K562 (cell line): ENCODE measurements around the gene REEP3. TPM values are rescaled to one million over a fixed set of nuclear protein-coding genes. Genes with fewer than 3 reads are reported as not detected.

Experiments
- ATF2 ChIP-seq: sonication (generic); formaldehyde crosslinking; IDR thresholded peaks from 2 replicates; pipeline ENCODE4 v1.8.1; 2022; ENCODE audit warnings: missing genetic modification reagents
- CAMTA2 ChIP-seq: fragments of 250-450 bp; sonication (Bioruptor Pico); conservative IDR thresholded peaks from 2 replicates; pipeline ENCODE4 v1.5.1; 2022
- CEBPG ChIP-seq, 3 experiments: fragments of 200-800 bp in 1 of 3; sonication (Bioruptor generic) in 1 of 3; sonication (generic) in 1 of 3; formaldehyde crosslinking in 1 of 3; IDR thresholded peaks in 2 of 3; conservative IDR thresholded peaks in 1 of 3; 2 replicates each; pipeline versions ENCODE4 v1.6.1 to v1.8.0; 2016 to 2022; ENCODE audit warnings: missing compliant biosample characterization in 2 of 3, missing genetic modification characterization in 2 of 3, mild to moderate bottlenecking in 1 of 3, missing genetic modification reagents in 1 of 3
- CREM ChIP-seq: IDR thresholded peaks from 2 replicates; pipeline ENCODE4 v1.6.1; 2014; ENCODE audit warnings: antibody characterized with exemption, low read depth
- FOXJ2 ChIP-seq: fragments of 200-800 bp; sonication (Bioruptor generic); IDR thresholded peaks from 2 replicates; pipeline ENCODE4 v1.6.1; 2016; ENCODE audit warnings: missing genetic modification characterization, missing compliant biosample characterization
- HIVEP1 ChIP-seq: fragments of 250-450 bp; sonication (Bioruptor Pico); IDR thresholded peaks from 2 replicates; pipeline ENCODE4 v1.4.0; 2020; ENCODE audit warnings: mild to moderate bottlenecking
- KAT7 ChIP-seq: sonication (generic); formaldehyde crosslinking; IDR thresholded peaks from 2 replicates; pipeline ENCODE4 v1.8.0; 2022; ENCODE audit warnings: missing genetic modification reagents, mild to moderate bottlenecking, borderline replicate concordance
- KLF16 ChIP-seq: IDR thresholded peaks from 2 replicates; pipeline ENCODE4 v1.6.1; 2016; ENCODE audit warnings: antibody characterized with exemption
- NR2C1 ChIP-seq, 2 experiments: fragments of 450-650 bp; IDR thresholded peaks; 2 replicates each; pipeline ENCODE4 v1.6.1; 2017; ENCODE audit warnings: mild to moderate bottlenecking in 2 of 2, antibody characterized with exemption in 1 of 2, inconsistent platforms in 1 of 2, missing compliant biosample characterization in 1 of 2, missing genetic modification characterization in 1 of 2
- NR2C2 ChIP-seq, 2 experiments: fragments of 200-800 bp in 1 of 2; sonication (Bioruptor generic) in 1 of 2; sonication (generic) in 1 of 2; formaldehyde crosslinking in 1 of 2; IDR thresholded peaks; 2 replicates each; pipeline versions ENCODE4 v1.6.1 to v1.8.0; 2016 to 2022; ENCODE audit warnings: mild to moderate bottlenecking in 1 of 2, missing compliant biosample characterization in 1 of 2, missing genetic modification characterization in 1 of 2, missing genetic modification reagents in 1 of 2
- POLR2A ChIP-seq: fragments of 450-650 bp; conservative IDR thresholded peaks from 2 replicates; pipeline ENCODE4 v1.6.1; 2016
- RBFOX2 ChIP-seq: fragments of 200-400 bp; formaldehyde crosslinking; IDR thresholded peaks from 2 replicates; pipeline ENCODE4 v1.6.1; 2017; ENCODE audit warnings: low read depth, mild to moderate bottlenecking, low read length, moderate library complexity
- RBM17 ChIP-seq: fragments of 200-400 bp; formaldehyde crosslinking; IDR thresholded peaks from 2 replicates; pipeline ENCODE4 v1.6.1; 2017; ENCODE audit warnings: low read depth, mild to moderate bottlenecking, low read length, borderline replicate concordance
- SPI1 ChIP-seq: IDR thresholded peaks from 2 replicates; pipeline ENCODE4 v1.6.1; 2011; ENCODE audit warnings: low read depth, low read length, control low read depth, borderline replicate concordance
- SRSF3 ChIP-seq: fragments of 200-400 bp; formaldehyde crosslinking; IDR thresholded peaks from 2 replicates; pipeline ENCODE4 v1.6.1; 2016; ENCODE audit warnings: mild to moderate bottlenecking, low read length, moderate library complexity; ENCODE audit not compliant: insufficient read depth
- ZNF785 ChIP-seq: fragments of 250-450 bp; sonication (Bioruptor Pico); IDR thresholded peaks from 2 replicates; pipeline ENCODE4 v1.4.0; 2020; ENCODE audit warnings: mild to moderate bottlenecking
- polyA plus RNA-seq, 8 experiments: library from polyadenylated mRNA; depleted of rRNA in 4 of 8; stranded (reverse) in 5 of 8; unstranded in 3 of 8; fragments of >200 nt; fragmentation: Nextera tagmentation in 2 of 8; fragmentation: Illumina TruSeq in 1 of 8; extraction: Ambion mirVana in 2 of 8; extraction: Trizol in 1 of 8; gene quantifications; 2 replicates each; pipeline versions ENCODE4 v1.2.1 to v1.2.3, GENCODE V29; 2011 to 2014; ENCODE audit warnings: inconsistent platforms in 1 of 8, missing spikeins in 1 of 8
- total RNA-seq, 7 experiments: library from RNA; depleted of rRNA in 6 of 7; stranded (reverse); fragments of >200 nt in 6 of 7; fragmentation: Illumina TruSeq in 2 of 7; extraction: Trizol in 2 of 7; gene quantifications; 2 replicates each; pipeline versions ENCODE4 v1.2.1 to v1.2.3, GENCODE V29; 2011 to 2021; ENCODE audit warnings: low replicate concordance in 1 of 7
- TF ChIP-seq, protein P1 (sequence below): fragments of 450-650 bp; IDR thresholded peaks from 2 replicates; pipeline ENCODE4 v1.6.1; 2016; ENCODE audit warnings: borderline replicate concordance
- TF ChIP-seq, protein P2 (sequence below): fragments of 250-450 bp; sonication (Bioruptor Pico); IDR thresholded peaks from 2 replicates; pipeline ENCODE4 v1.5.0; 2021; ENCODE audit warnings: mild to moderate bottlenecking, moderate library complexity
- TF ChIP-seq, protein P3 (sequence below): sonication (generic); formaldehyde crosslinking; IDR thresholded peaks from 2 replicates; pipeline ENCODE4 v1.8.0; 2022; ENCODE audit warnings: mild to moderate bottlenecking, missing genetic modification reagents, borderline replicate concordance

The REEP3 gene
- total and polyA plus RNA-seq, 9 of the 15 experiments (the other 6 are each of a cell fraction or from before 2014, with no cell fraction given): 3.4 to 13.4 (median 9.2) TPM

DNA sequence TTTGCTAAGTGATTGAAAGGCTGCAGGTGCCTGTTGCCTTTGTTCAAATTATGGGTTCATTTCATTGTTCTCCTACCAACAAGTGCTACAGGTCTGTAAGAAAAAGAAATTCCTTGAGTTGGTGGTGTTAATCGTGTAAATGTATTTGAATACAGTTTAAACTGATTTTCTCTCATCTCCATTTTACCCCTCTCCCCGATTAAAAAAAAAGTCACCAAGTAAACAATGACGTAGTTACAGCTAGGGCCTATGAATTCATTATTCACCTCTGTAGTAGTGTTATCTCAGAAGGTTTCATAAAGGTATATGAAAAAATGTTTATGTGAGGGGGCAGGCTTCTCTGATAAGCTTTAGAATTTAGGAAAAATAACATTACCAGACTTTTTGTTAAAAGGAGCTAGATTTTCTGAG, 1.1 kb downstream of the REEP3 start (continued):
- TF ChIP-seq, protein P1, sequence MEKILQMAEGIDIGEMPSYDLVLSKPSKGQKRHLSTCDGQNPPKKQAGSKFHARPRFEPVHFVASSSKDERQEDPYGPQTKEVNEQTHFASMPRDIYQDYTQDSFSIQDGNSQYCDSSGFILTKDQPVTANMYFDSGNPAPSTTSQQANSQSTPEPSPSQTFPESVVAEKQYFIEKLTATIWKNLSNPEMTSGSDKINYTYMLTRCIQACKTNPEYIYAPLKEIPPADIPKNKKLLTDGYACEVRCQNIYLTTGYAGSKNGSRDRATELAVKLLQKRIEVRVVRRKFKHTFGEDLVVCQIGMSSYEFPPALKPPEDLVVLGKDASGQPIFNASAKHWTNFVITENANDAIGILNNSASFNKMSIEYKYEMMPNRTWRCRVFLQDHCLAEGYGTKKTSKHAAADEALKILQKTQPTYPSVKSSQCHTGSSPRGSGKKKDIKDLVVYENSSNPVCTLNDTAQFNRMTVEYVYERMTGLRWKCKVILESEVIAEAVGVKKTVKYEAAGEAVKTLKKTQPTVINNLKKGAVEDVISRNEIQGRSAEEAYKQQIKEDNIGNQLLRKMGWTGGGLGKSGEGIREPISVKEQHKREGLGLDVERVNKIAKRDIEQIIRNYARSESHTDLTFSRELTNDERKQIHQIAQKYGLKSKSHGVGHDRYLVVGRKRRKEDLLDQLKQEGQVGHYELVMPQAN: no peak
- TF ChIP-seq ZNF785: no peak
- no peak for TF ChIP-seq KLF16
- no peak for TF ChIP-seq RBM17
- no peak for TF ChIP-seq POLR2A
- TF ChIP-seq, protein P2, sequence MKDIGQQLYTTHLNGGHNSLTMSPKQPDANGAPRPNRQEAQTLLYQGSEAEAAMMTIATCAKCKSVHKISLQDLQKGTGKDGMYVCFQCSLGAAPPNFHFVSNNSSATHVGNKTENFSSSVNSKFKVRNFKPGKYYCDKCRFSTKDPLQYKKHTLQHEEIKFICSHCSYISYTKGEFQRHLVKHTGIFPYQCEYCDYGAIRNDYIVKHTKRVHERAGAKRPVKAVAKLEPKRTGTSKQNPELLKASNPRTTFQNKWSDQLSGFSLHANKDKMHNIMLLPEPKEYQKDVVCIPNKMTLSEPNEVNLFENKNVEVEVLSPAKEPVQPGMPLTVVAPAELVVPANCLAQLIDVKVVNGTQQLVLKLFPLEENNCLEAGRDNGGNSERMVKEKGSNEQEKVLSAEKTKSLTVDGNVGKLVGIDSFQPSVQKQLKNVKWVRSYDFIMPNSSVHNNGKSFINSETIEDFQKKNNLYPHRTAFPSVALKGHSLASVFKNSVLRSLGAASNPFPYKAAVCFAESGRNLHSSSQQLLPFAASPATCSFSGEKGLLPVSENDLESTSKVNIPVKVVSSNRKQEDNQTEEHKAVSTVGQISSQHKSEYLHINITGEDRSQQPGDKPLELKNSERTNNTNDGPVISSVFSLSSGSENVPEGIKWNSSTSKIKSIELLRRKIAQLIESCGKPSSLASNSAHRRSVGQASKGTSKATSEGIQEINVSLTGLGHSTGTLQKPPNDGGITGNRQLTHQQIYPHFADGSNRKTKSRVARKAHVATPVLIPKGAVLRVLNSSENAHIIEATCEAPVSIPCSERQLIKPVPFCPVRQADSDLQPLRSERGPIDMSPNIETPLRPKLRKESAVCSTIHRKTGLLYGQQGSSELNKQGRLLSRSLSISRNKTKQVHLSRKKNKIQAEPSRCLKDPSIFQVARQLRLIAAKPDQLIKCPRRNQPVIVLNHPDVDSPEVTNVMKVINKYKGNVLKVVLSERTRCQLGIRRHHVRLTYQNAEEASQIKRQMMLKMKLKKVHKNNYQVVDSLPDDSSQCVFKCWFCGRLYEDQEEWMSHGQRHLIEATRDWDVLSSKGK: no peak
- no peak for TF ChIP-seq CAMTA2 (CRISPR knock-in tag)
- no peak for TF ChIP-seq CREM
- peak; percentile 47; the same call in 1 of the 2 replicates for TF ChIP-seq KAT7 (CRISPR knock-in tag)
- TF ChIP-seq SPI1: no peak
- no peak for TF ChIP-seq FOXJ2 (tag)
- no peak for TF ChIP-seq RBFOX2
- 0 out of 2 replicates have a peak, but pooled peaks have one; percentile 13 for TF ChIP-seq NR2C1 (IDR thresholded peaks at IDR 0.05)
- no peak for TF ChIP-seq NR2C1 (tag; IDR thresholded peaks at IDR 0.05)
- TF ChIP-seq CEBPG (CRISPR knock-in tag; IDR thresholded peaks at IDR 0.05): no peak
- no peak for TF ChIP-seq CEBPG (tag; conservative IDR thresholded peaks at IDR 0.05 in 1 of 2, IDR thresholded peaks at IDR 0.05 in 1 of 2)
- TF ChIP-seq, protein P3, sequence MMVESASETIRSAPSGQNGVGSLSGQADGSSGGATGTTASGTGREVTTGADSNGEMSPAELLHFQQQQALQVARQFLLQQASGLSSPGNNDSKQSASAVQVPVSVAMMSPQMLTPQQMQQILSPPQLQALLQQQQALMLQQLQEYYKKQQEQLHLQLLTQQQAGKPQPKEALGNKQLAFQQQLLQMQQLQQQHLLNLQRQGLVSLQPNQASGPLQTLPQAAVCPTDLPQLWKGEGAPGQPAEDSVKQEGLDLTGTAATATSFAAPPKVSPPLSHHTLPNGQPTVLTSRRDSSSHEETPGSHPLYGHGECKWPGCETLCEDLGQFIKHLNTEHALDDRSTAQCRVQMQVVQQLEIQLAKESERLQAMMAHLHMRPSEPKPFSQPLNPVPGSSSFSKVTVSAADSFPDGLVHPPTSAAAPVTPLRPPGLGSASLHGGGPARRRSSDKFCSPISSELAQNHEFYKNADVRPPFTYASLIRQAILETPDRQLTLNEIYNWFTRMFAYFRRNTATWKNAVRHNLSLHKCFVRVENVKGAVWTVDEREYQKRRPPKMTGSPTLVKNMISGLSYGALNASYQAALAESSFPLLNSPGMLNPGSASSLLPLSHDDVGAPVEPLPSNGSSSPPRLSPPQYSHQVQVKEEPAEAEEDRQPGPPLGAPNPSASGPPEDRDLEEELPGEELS (CRISPR knock-in tag): 0 out of 2 replicates have a peak, but pooled peaks have one; percentile 70
- no peak for TF ChIP-seq SRSF3
- no peak for TF ChIP-seq ATF2
- no peak for TF ChIP-seq HIVEP1 (CRISPR knock-in tag)
- no peak for TF ChIP-seq NR2C2 (CRISPR knock-in tag; IDR thresholded peaks at IDR 0.05)
- TF ChIP-seq NR2C2 (tag; IDR thresholded peaks at IDR 0.05): no peak
